ENCODE data around the gene MAPKBP1. TPM values are rescaled to one million over a fixed set of nuclear protein-coding genes. Genes with fewer than 3 reads are reported as not detected.

MAPKBP1 gene
- total and polyA plus RNA-seq, 2 of the 13 experiments (the other 11 are each of a cell fraction or from before 2014, with no cell fraction given), result 3.0 to 7.3 TPM

DNA sequence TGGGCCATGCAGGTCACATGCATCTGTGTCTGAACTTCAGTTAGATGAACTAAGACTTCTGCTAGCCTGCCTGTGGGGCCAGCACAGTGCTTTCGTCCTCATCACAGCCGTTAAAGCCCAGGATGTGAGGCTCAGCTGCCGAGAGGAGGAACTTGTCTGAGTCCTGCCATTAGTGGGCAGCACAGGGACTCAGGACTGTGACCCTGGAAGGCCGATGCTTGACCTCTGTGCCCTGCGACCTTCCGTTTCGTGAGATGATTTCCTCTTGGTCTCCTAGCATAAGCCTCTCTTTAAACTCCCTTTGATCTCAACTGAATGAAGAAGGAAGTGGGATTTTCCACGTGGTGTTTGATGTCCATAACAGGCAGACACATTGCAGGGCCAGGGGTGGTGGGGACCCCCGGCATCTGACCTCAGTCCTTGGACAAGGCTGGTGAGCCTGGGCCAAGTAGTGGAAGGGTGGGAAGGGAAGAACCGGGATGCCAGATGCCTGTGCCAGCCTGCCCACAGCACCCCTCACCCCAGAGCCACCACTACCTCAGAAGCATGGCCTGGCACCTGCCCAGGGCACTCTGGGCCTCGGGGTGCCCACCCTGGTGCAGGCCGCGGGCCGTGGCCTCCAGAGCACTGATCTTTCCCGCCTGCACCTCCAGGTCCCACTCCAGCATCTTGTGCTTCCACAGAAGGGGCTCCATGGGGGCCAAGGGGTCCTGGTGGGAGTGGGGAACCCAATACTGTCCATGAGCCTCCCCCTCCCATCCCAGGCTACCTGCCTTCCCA is 86.0 kb downstream of the MAPKBP1 start (continued):
- TF ChIP-seq, protein P1, sequence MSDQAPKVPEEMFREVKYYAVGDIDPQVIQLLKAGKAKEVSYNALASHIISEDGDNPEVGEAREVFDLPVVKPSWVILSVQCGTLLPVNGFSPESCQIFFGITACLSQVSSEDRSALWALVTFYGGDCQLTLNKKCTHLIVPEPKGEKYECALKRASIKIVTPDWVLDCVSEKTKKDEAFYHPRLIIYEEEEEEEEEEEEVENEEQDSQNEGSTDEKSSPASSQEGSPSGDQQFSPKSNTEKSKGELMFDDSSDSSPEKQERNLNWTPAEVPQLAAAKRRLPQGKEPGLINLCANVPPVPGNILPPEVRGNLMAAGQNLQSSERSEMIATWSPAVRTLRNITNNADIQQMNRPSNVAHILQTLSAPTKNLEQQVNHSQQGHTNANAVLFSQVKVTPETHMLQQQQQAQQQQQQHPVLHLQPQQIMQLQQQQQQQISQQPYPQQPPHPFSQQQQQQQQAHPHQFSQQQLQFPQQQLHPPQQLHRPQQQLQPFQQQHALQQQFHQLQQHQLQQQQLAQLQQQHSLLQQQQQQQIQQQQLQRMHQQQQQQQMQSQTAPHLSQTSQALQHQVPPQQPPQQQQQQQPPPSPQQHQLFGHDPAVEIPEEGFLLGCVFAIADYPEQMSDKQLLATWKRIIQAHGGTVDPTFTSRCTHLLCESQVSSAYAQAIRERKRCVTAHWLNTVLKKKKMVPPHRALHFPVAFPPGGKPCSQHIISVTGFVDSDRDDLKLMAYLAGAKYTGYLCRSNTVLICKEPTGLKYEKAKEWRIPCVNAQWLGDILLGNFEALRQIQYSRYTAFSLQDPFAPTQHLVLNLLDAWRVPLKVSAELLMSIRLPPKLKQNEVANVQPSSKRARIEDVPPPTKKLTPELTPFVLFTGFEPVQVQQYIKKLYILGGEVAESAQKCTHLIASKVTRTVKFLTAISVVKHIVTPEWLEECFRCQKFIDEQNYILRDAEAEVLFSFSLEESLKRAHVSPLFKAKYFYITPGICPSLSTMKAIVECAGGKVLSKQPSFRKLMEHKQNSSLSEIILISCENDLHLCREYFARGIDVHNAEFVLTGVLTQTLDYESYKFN (CRISPR knock-in tag; conservative IDR thresholded peaks at IDR 0.05), result peak; percentile 34; the same call in 1 of the 2 replicates
- TF ChIP-seq HNRNPL (IDR thresholded peaks at IDR 0.05; ENCODE audit: low read depth, low read length), result 0 out of 2 replicates have a peak, but pooled peaks have one; percentile 50
- TF ChIP-seq ATF1 (CRISPR knock-in tag; IDR thresholded peaks at IDR 0.05), result no peak
- TF ChIP-seq TBX2 (CRISPR knock-in tag; IDR thresholded peaks at IDR 0.05; ENCODE audit: borderline replicate concordance), result 0 out of 2 replicates have a peak, but pooled peaks have one; percentile 15
- TF ChIP-seq MAFG (CRISPR knock-in tag; IDR thresholded peaks at IDR 0.05), result no peak
- no peak for TF ChIP-seq ADNP (CRISPR knock-in tag; IDR thresholded peaks at IDR 0.05)
- TF ChIP-seq ZBTB7A (CRISPR knock-in tag; IDR thresholded peaks at IDR 0.05), result peak; percentile 38; the same call in 1 of the 2 replicates
- TF ChIP-seq TEAD3 (CRISPR knock-in tag; optimal IDR thresholded peaks at IDR 0.05; ENCODE audit: borderline replicate concordance), result peak; percentile 29
- TF ChIP-seq TEAD2 (CRISPR knock-in tag; IDR thresholded peaks at IDR 0.05), result no peak
- no peak for TF ChIP-seq BCL6 (CRISPR knock-in tag; IDR thresholded peaks at IDR 0.05)
- peak; percentile 43; the same call in 1 of the 2 replicates for TF ChIP-seq SMC3 (IDR thresholded peaks at IDR 0.05; ENCODE audit: low read length)
- no peak for TF ChIP-seq ZNF256 (CRISPR knock-in tag; conservative IDR thresholded peaks at IDR 0.05)
- TF ChIP-seq SNAPC2 (CRISPR knock-in tag; IDR thresholded peaks at IDR 0.05), result no peak
- 0 out of 2 replicates have a peak, but pooled peaks have one; percentile 70 for TF ChIP-seq EZH2 (conservative IDR thresholded peaks at IDR 0.05; ENCODE audit: low read depth, low read length)
- TF ChIP-seq ZNF563 (CRISPR knock-in tag; IDR thresholded peaks at IDR 0.05), result no peak
- TF ChIP-seq HMG20A (CRISPR knock-in tag; IDR thresholded peaks at IDR 0.05; ENCODE audit: borderline replicate concordance), result no peak
- TF ChIP-seq XRCC5 (optimal IDR thresholded peaks at IDR 0.05; ENCODE audit: low read length), result peak; percentile 40
